IPS-18c (cell line): ENCODE data around the gene SLC2A6.

Experiments used
- H3K4me3 ChIP-seq: 2 replicates; pipeline ENCODE4 v1.7.0; 2013; ENCODE audit warnings: low read depth, mild to moderate bottlenecking, low read length, moderate library complexity; ENCODE audit not compliant: insufficient read depth
- H3K9me3 ChIP-seq: one replicate; pipeline ENCODE4 v1.6.1; 2013; ENCODE audit warnings: mild to moderate bottlenecking, low read length, moderate library complexity; ENCODE audit not compliant: control insufficient read depth, insufficient read depth

SLC2A6 gene

GRCh38 chr9:133505901-133506652 is 27.2 kb upstream of the SLC2A6 start:
- H3K4me3 ChIP-seq: no peak overlapping the region
- H3K9me3 ChIP-seq: peaks cover 2% of the 10 kb centered on the region

- H3K4me3 ChIP-seq: no peak overlapping the region
- H3K9me3 ChIP-seq: no peaks in the 10 kb centered on the region
Measured at GRCh38 chr9:133505186-133505830, 26.4 kb upstream of the SLC2A6 start.

- H3K9me3 ChIP-seq: no peaks in the 10 kb centered on the region
- H3K4me3 ChIP-seq: no peak overlapping the region
Measured at GRCh38 chr9:133502112-133502511, 23.2 kb upstream of the SLC2A6 start.

- H3K9me3 ChIP-seq: peaks cover 1% of the 10 kb centered on the region
- H3K4me3 ChIP-seq: no peak overlapping the region
Measured at GRCh38 chr9:133499892-133500270, 21.0 kb upstream of the SLC2A6 start.

GRCh38 chr9:133499132-133499891 is 20.4 kb upstream of the SLC2A6 start:
- Histone ChIP-seq H3K4me3 (no peak overlapping the region), H3K9me3 (peaks cover 2% of the 10 kb centered on the region)

GRCh38 chr9:133496861-133497842 is 18.3 kb upstream of the SLC2A6 start:
- peaks cover 2% of the 10 kb centered on the region for H3K9me3 ChIP-seq
- H3K4me3 ChIP-seq: no peak overlapping the region

GRCh38 chr9:133495327-133496293 is 16.7 kb upstream of the SLC2A6 start:
- Histone ChIP-seq H3K4me3 (no peak overlapping the region), H3K9me3 (peaks cover 2% of the 10 kb centered on the region)

- peaks cover 2% of the 10 kb centered on the region for H3K9me3 ChIP-seq
- H3K4me3 ChIP-seq: no peak overlapping the region
Measured at GRCh38 chr9:133494636-133495326, 15.9 kb upstream of the SLC2A6 start.

- Histone ChIP-seq H3K9me3 (peaks cover 2% of the 10 kb centered on the region), H3K4me3 (no peak overlapping the region)
Measured at GRCh38 chr9:133493845-133494540, 15.1 kb upstream of the SLC2A6 start.

GRCh38 chr9:133493428-133493827 is 14.5 kb upstream of the SLC2A6 start:
- no peak overlapping the region for H3K4me3 ChIP-seq
- H3K9me3 ChIP-seq: peaks cover 2% of the 10 kb centered on the region

- Histone ChIP-seq H3K4me3 (no peak overlapping the region), H3K9me3 (peaks cover 2% of the 10 kb centered on the region)
Measured at GRCh38 chr9:133492061-133493021, 13.4 kb upstream of the SLC2A6 start.

GRCh38 chr9:133491656-133491925 is 12.7 kb upstream of the SLC2A6 start:
- Histone ChIP-seq H3K4me3 (no peak overlapping the region), H3K9me3 (peaks cover 2% of the 10 kb centered on the region)

- no peak overlapping the region for H3K4me3 ChIP-seq
- H3K9me3 ChIP-seq: peaks cover 2% of the 10 kb centered on the region
Measured at GRCh38 chr9:133490865-133491655, 12.2 kb upstream of the SLC2A6 start.
